NK-92 treated with Interleukin-12 subunit alpha and Interleukin-12 subunit beta, amount 100 ng/mL, for 24 hours (cell line): ENCODE measurements around the gene MPPED2.

Experiments used
- DNase-seq: peaks from one replicate; lab custom pipeline; 2025; lab: John Stamatoyannopoulos, UW

Gene MPPED2

GRCh38 chr11:30526558-30526957 is 59.6 kb downstream of the MPPED2 start:
- DNase-seq, result no peak

GRCh38 chr11:30522536-30523243 is 63.5 kb downstream of the MPPED2 start:
- no peak for DNase-seq

- DNase-seq, result no peak
These were observed 64.7 kb downstream of the MPPED2 start for GRCh38 chr11:30521297-30522071.

GRCh38 chr11:30513087-30513486 is 73.1 kb downstream of the MPPED2 start:
- DNase-seq, result no peak

GRCh38 chr11:30511408-30511807 is 74.7 kb downstream of the MPPED2 start:
- DNase-seq, result no peak

- no peak for DNase-seq
These were observed 75.4 kb downstream of the MPPED2 start for GRCh38 chr11:30510750-30511149.

- no peak for DNase-seq
These were observed 76.8 kb downstream of the MPPED2 start for GRCh38 chr11:30509364-30509763.

- DNase-seq, result no peak
These were observed 77.6 kb downstream of the MPPED2 start for GRCh38 chr11:30508594-30508993.

- no peak for DNase-seq
These were observed 80.5 kb downstream of the MPPED2 start for GRCh38 chr11:30505603-30506002.

- DNase-seq, result no peak
These were observed 81.7 kb downstream of the MPPED2 start for GRCh38 chr11:30504468-30504867.

GRCh38 chr11:30503156-30503555 is 83.0 kb downstream of the MPPED2 start:
- DNase-seq, result no peak

GRCh38 chr11:30502305-30502704 is 83.8 kb downstream of the MPPED2 start:
- DNase-seq, result no peak

- no peak for DNase-seq
These were observed 84.4 kb downstream of the MPPED2 start for GRCh38 chr11:30501744-30502143.

- DNase-seq, result no peak
These were observed 86.2 kb downstream of the MPPED2 start for GRCh38 chr11:30499940-30500339.

- no peak for DNase-seq
These were observed 88.6 kb downstream of the MPPED2 start for GRCh38 chr11:30497600-30497999.

- no peak for DNase-seq
These were observed 89.2 kb downstream of the MPPED2 start for GRCh38 chr11:30496935-30497334.

- no peak for DNase-seq
These were observed 90.7 kb downstream of the MPPED2 start for GRCh38 chr11:30495437-30495836.

- DNase-seq, result no peak
These were observed 96.6 kb downstream of the MPPED2 start for GRCh38 chr11:30489511-30489910.

- no peak for DNase-seq
These were observed 97.1 kb downstream of the MPPED2 start for GRCh38 chr11:30489076-30489475.

GRCh38 chr11:30488304-30488998 is 97.7 kb downstream of the MPPED2 start:
- DNase-seq, result no peak

GRCh38 chr11:30487200-30487898 is 98.8 kb downstream of the MPPED2 start:
- peak; percentile 22 for DNase-seq

GRCh38 chr11:30485756-30486155 is 100.4 kb downstream of the MPPED2 start:
- DNase-seq, result no peak
